Suprapubic skin (tissue), 4 donors: ENCODE data around the gene AKAP13. TPM values are rescaled to one million over a fixed set of nuclear protein-coding genes. Genes with fewer than 3 reads are reported as not detected.

Experiments
- DNase-seq, 2 donors: peaks; one replicate each; pipeline ENCODE4 v3.0.0-alpha.2; 2019; ENCODE audit warnings: low spot score in 2 of 2
- H3K27ac ChIP-seq: fragments of 200-600 bp; sonication (generic); one replicate; pipeline ENCODE4 v1.5.1; 2019
- H3K27me3 ChIP-seq: fragments of 200-600 bp; sonication (generic); one replicate; pipeline ENCODE4 v1.5.1; 2019
- H3K36me3 ChIP-seq: fragments of 200-600 bp; sonication (generic); one replicate; pipeline ENCODE4 v1.5.1; 2019
- H3K4me1 ChIP-seq: fragments of 200-600 bp; sonication (generic); one replicate; pipeline ENCODE4 v1.5.1; 2019
- H3K4me3 ChIP-seq: fragments of 200-600 bp; sonication (generic); one replicate; pipeline ENCODE4 v1.5.1; 2019; ENCODE audit warnings: mild to moderate bottlenecking
- H3K9me3 ChIP-seq: fragments of 200-600 bp; sonication (generic); one replicate; pipeline ENCODE4 v1.5.1; 2019
- CTCF ChIP-seq, 2 donors: fragments of 200-600 bp in 1 of 2; fragments of 450-650 bp in 1 of 2; sonication (generic) in 1 of 2; IDR thresholded peaks; one replicate each; pipeline ENCODE4 v1.5.1; 2016 to 2019; ENCODE audit warnings: antibody characterized with exemption in 2 of 2, mild to moderate bottlenecking in 1 of 2, moderate library complexity in 1 of 2
- EP300 ChIP-seq: sonication (generic); formaldehyde crosslinking; IDR thresholded peaks from one replicate; pipeline ENCODE4 v1.6.1; 2017; ENCODE audit warnings: antibody characterized with exemption
- POLR2A ChIP-seq, 2 donors: fragments of 450-650 bp; IDR thresholded peaks; one replicate each; pipeline ENCODE4 v1.6.1; 2017; ENCODE audit warnings: antibody characterized with exemption in 2 of 2, mild to moderate bottlenecking in 2 of 2, moderate library complexity in 2 of 2
- POLR2AphosphoS5 ChIP-seq, 3 donors: sonication (generic); formaldehyde crosslinking; IDR thresholded peaks; one replicate each; pipeline ENCODE4 v1.6.1; 2017; ENCODE audit warnings: antibody characterized with exemption in 3 of 3
- WGBS: methylation state at CpG from one replicate; pipeline ENCODE4 v1.1.5; 2018; 5-methylcytosine and 5-hydroxymethylcytosine counted together
- total RNA-seq, 4 donors: library from RNA; depleted of rRNA; stranded (reverse); fragments of >200 nt; gene quantifications; one replicate each; pipeline ENCODE4 v1.1.0, GENCODE V29; 2016

Gene AKAP13
- total RNA-seq, 4 donors from 2014 or later, result 124 to 249 (median 163) TPM

GRCh38 chr15:85690561-85691231 lies 310.3 kb downstream of the AKAP13 start:
- 72% methylated on average over 4 of the region's 4 CpGs for WGBS
- H3K4me3 ChIP-seq, result peak overlapping the region; percentile 41
- peaks cover 46% of the 10 kb centered on the region for H3K4me1 ChIP-seq
- H3K36me3 ChIP-seq, result peaks cover 69% of the 10 kb centered on the region
- no peaks in the 10 kb centered on the region for H3K9me3 ChIP-seq
- no peak for TF ChIP-seq CTCF (IDR thresholded peaks at IDR 0.05)
- TF ChIP-seq POLR2A (IDR thresholded peaks at IDR 0.05), result no peak
- TF ChIP-seq EP300, result no peak
- H3K27me3 ChIP-seq, result no peaks in the 10 kb centered on the region
- no peak for DNase-seq
- H3K27ac ChIP-seq, result peak overlapping the region; percentile 64

DNA sequence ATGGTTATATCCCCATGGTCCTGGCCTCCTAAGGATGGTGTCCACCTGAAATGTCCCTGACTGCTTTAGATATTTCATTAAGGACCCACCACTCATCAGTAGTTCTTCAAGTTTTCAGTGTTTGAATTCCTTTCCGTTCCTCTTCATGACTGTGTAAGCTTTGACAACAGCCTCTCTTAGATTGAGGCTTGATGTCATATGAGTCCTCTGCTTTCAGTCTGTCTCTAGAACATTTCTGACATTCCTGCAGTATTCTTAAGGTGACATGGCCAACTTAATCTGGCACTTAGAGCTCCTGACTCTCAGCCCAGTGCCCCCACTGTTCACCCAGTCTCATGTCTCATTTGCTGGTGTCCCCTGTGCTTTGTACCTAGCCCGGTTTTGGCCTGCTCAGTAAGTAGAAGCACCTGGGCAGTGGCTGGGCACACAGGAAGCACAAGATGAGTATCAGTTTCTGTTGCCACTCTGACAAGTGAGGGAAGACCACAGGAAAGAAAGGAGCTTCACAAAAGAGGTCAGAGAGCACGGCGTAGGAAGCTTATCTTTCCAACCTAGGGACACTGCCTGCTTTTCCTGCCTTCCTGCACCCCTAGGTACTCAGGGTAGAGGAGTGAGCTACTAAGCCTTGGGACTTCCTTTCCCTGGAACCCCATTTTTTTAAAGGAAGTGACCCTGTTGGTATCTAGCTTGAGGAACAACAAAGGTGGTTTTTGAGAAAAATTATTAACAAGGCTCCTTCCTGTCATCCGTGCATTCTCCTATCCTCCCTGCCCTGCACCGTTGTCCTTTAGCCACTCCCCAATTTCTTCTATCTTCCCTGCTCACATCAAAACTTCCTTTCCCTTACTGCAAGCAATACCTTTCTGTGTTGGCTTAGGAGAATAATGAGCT lies 311.2 kb downstream of the AKAP13 start:
- Histone ChIP-seq H3K4me1 (peaks cover 46% of the 10 kb centered on the region), H3K36me3 (peaks cover 63% of the 10 kb centered on the region), H3K9me3 (no peaks in the 10 kb centered on the region), H3K27ac (peak overlapping the region; percentile 3), H3K4me3 (peak overlapping the region; percentile 4), H3K27me3 (no peaks in the 10 kb centered on the region)
- no peak for TF ChIP-seq EP300
- TF ChIP-seq CTCF (IDR thresholded peaks at IDR 0.05), result no peak
- TF ChIP-seq POLR2A (IDR thresholded peaks at IDR 0.05), result no peak
- TF ChIP-seq POLR2AphosphoS5 (IDR thresholded peaks at IDR 0.05), result no peak
- WGBS, result 69% methylated on average over 6 of the region's 6 CpGs
- DNase-seq, result no peak

- WGBS, result 84% methylated on average over 6 of the region's 6 CpGs
- TF ChIP-seq POLR2AphosphoS5 (IDR thresholded peaks at IDR 0.05), result no peak
- TF ChIP-seq EP300, result no peak
- no peak for TF ChIP-seq CTCF (IDR thresholded peaks at IDR 0.05)
- TF ChIP-seq POLR2A (IDR thresholded peaks at IDR 0.05), result no peak
- no peaks in the 10 kb centered on the region for H3K27me3 ChIP-seq
- no peak overlapping the region for H3K4me3 ChIP-seq
- H3K36me3 ChIP-seq, result peaks cover 56% of the 10 kb centered on the region
- DNase-seq, result no peak
- H3K9me3 ChIP-seq, result no peaks in the 10 kb centered on the region
- H3K27ac ChIP-seq, result peak overlapping the region; percentile 2
- peaks cover 46% of the 10 kb centered on the region for H3K4me1 ChIP-seq
These were observed 311.9 kb downstream of the AKAP13 start for GRCh38 chr15:85692321-85692720.

GRCh38 chr15:85692873-85693272 lies 312.5 kb downstream of the AKAP13 start:
- Histone ChIP-seq H3K36me3 (peaks cover 52% of the 10 kb centered on the region), H3K27me3 (no peaks in the 10 kb centered on the region), H3K4me1 (peaks cover 46% of the 10 kb centered on the region), H3K4me3 (no peak overlapping the region), H3K27ac (peak overlapping the region; percentile 2), H3K9me3 (no peaks in the 10 kb centered on the region)
- 82% methylated on average over 5 of the region's 5 CpGs for WGBS
- TF ChIP-seq POLR2AphosphoS5 (IDR thresholded peaks at IDR 0.05), result no peak
- TF ChIP-seq POLR2A (IDR thresholded peaks at IDR 0.05), result no peak
- TF ChIP-seq EP300, result no peak
- no peak for TF ChIP-seq CTCF (IDR thresholded peaks at IDR 0.05)
- DNase-seq, result no peak

DNA sequence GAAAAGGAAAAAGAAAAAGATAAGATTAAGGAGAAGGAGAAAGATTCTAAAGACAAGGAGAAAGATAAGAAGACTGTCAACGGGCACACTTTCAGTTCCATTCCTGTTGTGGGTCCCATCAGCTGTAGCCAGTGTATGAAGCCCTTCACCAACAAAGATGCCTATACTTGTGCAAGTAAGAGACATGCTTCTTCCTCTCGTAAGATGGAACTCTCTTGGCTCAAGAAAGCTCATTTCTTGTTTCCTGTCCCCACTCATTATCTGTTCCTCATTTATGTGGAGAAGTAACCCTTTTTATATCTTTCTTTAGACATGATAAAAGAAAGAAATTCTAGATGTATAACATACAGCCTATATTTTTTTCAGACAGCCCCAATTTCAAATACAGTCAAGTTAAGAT lies 312.9 kb downstream of the AKAP13 start:
- no peak overlapping the region for H3K4me3 ChIP-seq
- H3K27ac ChIP-seq, result peak overlapping the region; percentile 2
- TF ChIP-seq CTCF (IDR thresholded peaks at IDR 0.05) (no peak), POLR2AphosphoS5 (IDR thresholded peaks at IDR 0.05) (no peak), POLR2A (IDR thresholded peaks at IDR 0.05) (no peak), EP300 (no peak)
- peaks cover 52% of the 10 kb centered on the region for H3K36me3 ChIP-seq
- WGBS, result 49% methylated on average over 2 of the region's 2 CpGs
- DNase-seq, result no peak
- peaks cover 46% of the 10 kb centered on the region for H3K4me1 ChIP-seq
- no peaks in the 10 kb centered on the region for H3K27me3 ChIP-seq
- H3K9me3 ChIP-seq, result no peaks in the 10 kb centered on the region
